Brain microvascular endothelial cell (primary cell): ENCODE data around the gene MAST3.
"Not testable (repeated sequence)": the region's sequence is repeated elsewhere in the genome, so short reads cannot be mapped to it uniquely, and the experiment has no call there.

Source experiments
- DNase-seq: peaks from one replicate; pipeline ENCODE4 v3.0.0-alpha.2; 2020
- H3K27ac ChIP-seq: fragments of 250-450 bp; sonication (Bioruptor Pico); 2 replicates; pipeline ENCODE4 v1.5.1; 2020; ENCODE audit warnings: mild to moderate bottlenecking, moderate library complexity
- H3K27me3 ChIP-seq: fragments of 250-450 bp; sonication (Bioruptor Pico); replicated peaks from 2 replicates; pipeline ENCODE4 v1.5.1; 2020; ENCODE audit warnings: mild to moderate bottlenecking
- H3K36me3 ChIP-seq: fragments of 250-450 bp; sonication (Bioruptor Pico); replicated peaks from 2 replicates; pipeline ENCODE4 v1.5.1; 2020; ENCODE audit warnings: mild to moderate bottlenecking
- H3K4me3 ChIP-seq: 2 replicates; pipeline ENCODE4 v1.5.1; 2011; ENCODE audit warnings: low read depth, mild to moderate bottlenecking, control low read depth, low read length, moderate library complexity
- in situ Hi-C: cut with HindIII; loops from 2 replicates; pipeline ENCODE4 v1.10.0; 2017; ENCODE audit warnings: low sequenced_read_pairs, low pct_ligation_motif_present
- TF ChIP-seq, protein P1 (sequence below): IDR thresholded peaks from 2 replicates; pipeline ENCODE4 v1.5.1; 2011; ENCODE audit warnings: low read depth, mild to moderate bottlenecking, moderate library complexity, low read length, control low read depth, inconsistent platforms; ENCODE audit errors: missing control alignments

The MAST3 gene

DNA sequence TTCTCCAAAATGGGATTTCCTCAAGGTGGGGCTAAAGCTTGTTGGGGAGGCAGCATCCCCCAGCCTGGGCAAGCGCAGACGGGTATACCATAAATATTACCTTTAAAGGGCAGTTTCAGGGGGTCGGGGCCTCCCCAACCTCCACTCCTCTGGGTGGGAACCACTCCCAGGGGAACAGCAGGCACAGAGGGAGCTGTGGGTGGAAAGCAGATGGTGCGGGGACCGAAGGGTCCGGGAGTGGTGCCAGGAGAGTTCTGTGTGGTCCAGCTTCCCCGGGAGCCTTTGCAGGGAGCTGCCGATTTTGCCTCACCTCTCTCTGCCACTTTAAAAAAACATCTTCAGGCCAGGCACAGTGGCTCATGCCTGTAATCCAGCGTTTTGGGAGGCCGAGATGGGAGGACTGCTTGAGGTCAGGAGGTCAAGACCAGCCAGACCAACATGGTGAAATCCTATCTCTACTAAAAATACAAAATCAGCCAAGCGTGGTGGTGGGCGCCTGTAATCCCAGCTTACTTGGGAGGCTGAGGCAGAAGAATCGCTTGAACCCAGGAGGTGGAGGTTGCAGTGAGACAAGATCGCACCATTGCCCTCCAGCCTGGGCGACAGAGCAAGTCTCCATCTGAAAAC lies 5.5 kb downstream of the MAST3 start:
- H3K4me3 ChIP-seq = no peak overlapping the region
- H3K36me3 ChIP-seq = no peaks in the 10 kb centered on the region
- TF ChIP-seq, protein P1, sequence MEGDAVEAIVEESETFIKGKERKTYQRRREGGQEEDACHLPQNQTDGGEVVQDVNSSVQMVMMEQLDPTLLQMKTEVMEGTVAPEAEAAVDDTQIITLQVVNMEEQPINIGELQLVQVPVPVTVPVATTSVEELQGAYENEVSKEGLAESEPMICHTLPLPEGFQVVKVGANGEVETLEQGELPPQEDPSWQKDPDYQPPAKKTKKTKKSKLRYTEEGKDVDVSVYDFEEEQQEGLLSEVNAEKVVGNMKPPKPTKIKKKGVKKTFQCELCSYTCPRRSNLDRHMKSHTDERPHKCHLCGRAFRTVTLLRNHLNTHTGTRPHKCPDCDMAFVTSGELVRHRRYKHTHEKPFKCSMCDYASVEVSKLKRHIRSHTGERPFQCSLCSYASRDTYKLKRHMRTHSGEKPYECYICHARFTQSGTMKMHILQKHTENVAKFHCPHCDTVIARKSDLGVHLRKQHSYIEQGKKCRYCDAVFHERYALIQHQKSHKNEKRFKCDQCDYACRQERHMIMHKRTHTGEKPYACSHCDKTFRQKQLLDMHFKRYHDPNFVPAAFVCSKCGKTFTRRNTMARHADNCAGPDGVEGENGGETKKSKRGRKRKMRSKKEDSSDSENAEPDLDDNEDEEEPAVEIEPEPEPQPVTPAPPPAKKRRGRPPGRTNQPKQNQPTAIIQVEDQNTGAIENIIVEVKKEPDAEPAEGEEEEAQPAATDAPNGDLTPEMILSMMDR = no peak
- peaks cover 9% of the 10 kb centered on the region for H3K27me3 ChIP-seq
- no peak for DNase-seq
- in situ Hi-C loops = no loop called here
- H3K27ac ChIP-seq = no peak overlapping the region

DNA sequence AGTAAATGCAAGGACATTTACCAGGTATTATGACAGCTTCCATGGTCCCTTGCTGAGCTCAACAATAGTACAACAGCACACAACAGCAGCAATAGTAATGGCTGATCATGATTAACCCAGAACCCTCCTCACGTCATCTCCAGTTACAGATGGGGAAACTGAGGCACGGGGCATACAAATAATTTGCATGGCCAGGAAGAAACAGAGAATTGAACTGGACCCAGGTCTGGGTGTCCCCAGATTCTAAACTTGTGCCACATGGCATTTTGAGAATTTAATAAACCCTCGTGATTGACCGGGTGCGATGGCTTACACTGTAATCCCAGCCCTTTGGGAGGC lies 7.2 kb downstream of the MAST3 start:
- no peak for DNase-seq
- in situ Hi-C loops = no loop called here
- Histone ChIP-seq H3K27ac (no peak overlapping the region), H3K36me3 (no peaks in the 10 kb centered on the region), H3K27me3 (no peaks in the 10 kb centered on the region), H3K4me3 (peak overlapping the region; percentile 48)
- TF ChIP-seq, protein P1 = no peak

DNA sequence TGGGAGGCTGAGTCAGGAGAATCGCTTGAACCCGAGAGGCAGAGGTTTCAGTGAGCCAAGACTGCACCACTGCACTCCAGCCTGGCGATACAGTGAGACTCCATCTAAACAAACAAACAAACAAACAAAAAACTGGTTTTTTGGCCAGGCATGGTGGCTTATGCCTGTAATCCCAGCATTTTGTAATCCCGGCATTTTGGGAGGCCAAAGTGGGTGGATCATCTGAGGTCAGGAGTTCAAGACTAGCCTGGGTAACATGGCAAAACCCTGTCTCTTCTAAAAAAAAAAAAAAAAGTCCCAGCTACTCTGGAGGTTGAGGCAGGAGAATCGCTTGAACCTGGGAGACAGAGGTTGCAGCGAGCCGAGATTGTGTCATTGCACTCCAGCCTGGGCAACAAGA lies 7.7 kb downstream of the MAST3 start:
- DNase-seq, H3K27me3 ChIP-seq, H3K27ac ChIP-seq, H3K36me3 ChIP-seq, in situ Hi-C loops, H3K4me3 ChIP-seq: not testable (repeated sequence)

DNA sequence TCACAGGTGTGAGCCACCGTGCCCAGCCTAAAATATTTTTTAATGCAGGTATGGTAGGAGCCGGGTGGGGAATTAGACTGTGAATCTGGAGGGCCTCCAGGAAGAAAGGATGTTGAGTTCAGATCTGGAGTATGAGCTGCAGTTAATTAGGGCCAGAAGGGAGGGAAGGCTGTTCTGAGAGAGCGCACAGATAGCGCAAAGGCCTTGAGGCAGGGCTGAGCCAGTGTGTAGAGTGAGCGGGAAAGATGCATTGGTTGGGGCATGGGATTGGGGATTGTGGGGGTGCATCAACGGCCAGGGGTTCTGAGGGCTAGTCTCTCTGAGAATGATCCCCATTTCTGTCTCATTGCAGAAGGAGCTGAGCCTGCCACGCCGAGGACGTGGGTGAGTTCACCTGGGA lies 9.7 kb downstream of the MAST3 start:
- Histone ChIP-seq H3K27me3 (no peaks in the 10 kb centered on the region), H3K27ac (no peak overlapping the region), H3K36me3 (no peaks in the 10 kb centered on the region), H3K4me3 (no peak overlapping the region)
- in situ Hi-C loops = no loop called here
- TF ChIP-seq, protein P1 = no peak
- DNase-seq = no peak

DNA sequence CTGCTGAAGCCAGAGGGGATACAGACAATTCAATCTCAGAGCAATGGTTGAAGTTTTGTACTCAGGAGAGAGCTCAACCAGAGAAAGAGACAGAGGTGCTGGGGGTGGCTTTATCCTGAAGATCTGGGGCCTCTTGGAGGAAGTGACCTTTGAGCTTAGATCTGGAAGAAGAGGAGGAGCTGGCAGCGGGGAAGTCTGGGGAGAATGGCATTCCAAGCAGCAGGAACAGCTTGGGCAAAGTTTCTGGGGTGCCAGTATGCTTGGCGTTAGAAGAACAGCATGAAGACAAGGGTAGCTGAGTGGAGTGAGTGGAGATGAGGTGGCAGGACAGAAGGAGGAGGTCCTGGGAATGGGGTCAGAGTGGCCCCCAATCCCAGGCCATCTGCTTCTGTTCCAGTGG lies 11.3 kb downstream of the MAST3 start:
- H3K27ac ChIP-seq = no peak overlapping the region
- TF ChIP-seq, protein P1 = no peak
- in situ Hi-C loops = no loop called here
- DNase-seq = no peak
- H3K27me3 ChIP-seq = no peaks in the 10 kb centered on the region
- no peaks in the 10 kb centered on the region for H3K36me3 ChIP-seq
- no peak overlapping the region for H3K4me3 ChIP-seq

DNA sequence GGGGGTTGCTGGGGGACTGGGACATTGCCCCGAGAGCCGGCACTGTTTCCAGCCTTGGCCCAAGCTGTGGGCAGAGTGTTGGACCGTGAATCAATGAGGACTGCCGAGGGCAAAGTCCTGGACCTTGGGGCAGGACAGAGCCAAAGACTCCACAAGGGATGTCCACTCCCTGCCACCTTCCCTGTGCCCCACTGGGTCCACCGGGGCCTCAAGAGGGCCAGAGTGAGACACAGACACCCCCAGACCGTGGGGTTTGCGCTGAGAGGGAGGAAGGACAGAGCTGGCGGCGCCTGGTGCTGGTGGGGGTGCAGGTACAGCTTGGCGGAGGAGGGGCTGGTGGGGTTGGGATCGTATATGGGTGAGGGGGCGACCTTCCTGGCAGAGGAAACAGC lies 11.8 kb downstream of the MAST3 start:
- no peak for DNase-seq
- peak overlapping the region; percentile 63 for H3K4me3 ChIP-seq

More for the DNA sequence above, 11.8 kb downstream of the MAST3 start:
- Histone ChIP-seq H3K27ac (no peak overlapping the region), H3K27me3 (no peaks in the 10 kb centered on the region), H3K36me3 (no peaks in the 10 kb centered on the region)
- TF ChIP-seq, protein P1 = no peak
- in situ Hi-C loops = no loop called here
